NT2/D1 (cell line): Measurements from ENCODE around the gene GRIK1.

ENCODE experiments used
- DNase-seq: peaks from one replicate; pipeline ENCODE4 v3.0.0-alpha.2; 2011; ENCODE audit warnings: low read depth, low spot score
- H3K27me3 ChIP-seq: 2 replicates; pipeline ENCODE4 v1.6.0; 2011; ENCODE audit warnings: mild to moderate bottlenecking; ENCODE audit not compliant: insufficient read length, insufficient read depth
- H3K36me3 ChIP-seq: 2 replicates; pipeline ENCODE4 v1.6.1; 2011; ENCODE audit warnings: mild to moderate bottlenecking, low read length, mixed read lengths; ENCODE audit not compliant: insufficient read depth, insufficient read length
- H3K4me1 ChIP-seq: 2 replicates; pipeline ENCODE4 v1.5.1; 2011; ENCODE audit not compliant: insufficient read depth, insufficient read length
- H3K4me3 ChIP-seq: 2 replicates; pipeline ENCODE4 v1.5.1; 2011; ENCODE audit warnings: low read depth; ENCODE audit not compliant: insufficient read length
- H3K9ac ChIP-seq: 2 replicates; pipeline ENCODE4 v1.6.0; 2011; ENCODE audit warnings: low read depth; ENCODE audit not compliant: insufficient read length
- H3K9me3 ChIP-seq: 2 replicates; pipeline ENCODE4 v1.5.1; 2011; ENCODE audit warnings: mild to moderate bottlenecking, low read length; ENCODE audit not compliant: insufficient read depth
- SUZ12 ChIP-seq: IDR thresholded peaks from 2 replicates; pipeline ENCODE4 v1.6.1; 2011; ENCODE audit not compliant: insufficient read length, insufficient read depth; ENCODE audit errors: extremely low read depth
- YY1 ChIP-seq: IDR thresholded peaks from 2 replicates; pipeline ENCODE4 v1.6.1; 2011; ENCODE audit not compliant: insufficient read length, insufficient read depth
- ZNF274 ChIP-seq: IDR thresholded peaks from 2 replicates; pipeline ENCODE4 v1.6.1; 2011; ENCODE audit warnings: mild to moderate bottlenecking, low read depth, low read length

GRIK1 gene

GRCh38 chr21:29583424-29583924 is 356.3 kb downstream of the GRIK1 start:
- Histone ChIP-seq H3K4me3 (no peak overlapping the region), H3K4me1 (no peaks in the 10 kb centered on the region), H3K9ac (no peak overlapping the region), H3K36me3 (no peaks in the 10 kb centered on the region), H3K9me3 (no peaks in the 10 kb centered on the region), H3K27me3 (no peaks in the 10 kb centered on the region)
- TF ChIP-seq YY1 (no peak), ZNF274 (no peak), SUZ12 (no peak)
- no peak for DNase-seq

- no peak overlapping the region for H3K9ac ChIP-seq
- no peaks in the 10 kb centered on the region for H3K36me3 ChIP-seq
- no peak for DNase-seq
- no peaks in the 10 kb centered on the region for H3K4me1 ChIP-seq
- H3K27me3 ChIP-seq, result no peaks in the 10 kb centered on the region
- no peaks in the 10 kb centered on the region for H3K9me3 ChIP-seq
- H3K4me3 ChIP-seq, result no peak overlapping the region
- no peak for TF ChIP-seq SUZ12
- no peak for TF ChIP-seq YY1
- TF ChIP-seq ZNF274, result no peak
Measured at GRCh38 chr21:29582855-29583254, 356.9 kb downstream of the GRIK1 start.

DNA sequence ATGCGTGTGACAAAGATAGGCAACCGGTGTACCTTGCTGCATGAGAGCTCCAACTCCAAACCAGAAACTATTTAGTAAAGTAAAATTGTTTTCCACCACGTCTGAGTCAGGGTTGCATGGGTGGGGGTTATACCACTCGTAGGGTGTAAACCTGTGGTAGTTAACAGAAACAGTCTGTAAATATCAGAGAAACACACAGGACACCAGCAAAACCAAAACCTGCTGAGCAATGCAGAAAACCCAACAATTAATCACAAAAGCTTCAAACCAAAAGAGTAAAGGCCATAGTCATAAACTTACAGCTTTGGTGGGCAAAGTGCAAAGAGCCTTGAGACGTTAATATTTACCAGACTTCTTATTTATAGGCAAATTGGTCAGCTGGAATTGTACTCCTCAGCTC is 358.4 kb downstream of the GRIK1 start:
- Histone ChIP-seq H3K27me3 (no peaks in the 10 kb centered on the region), H3K9me3 (no peaks in the 10 kb centered on the region)
- TF ChIP-seq ZNF274, result no peak
- TF ChIP-seq YY1, result no peak
- TF ChIP-seq SUZ12, result no peak

GRCh38 chr21:29580732-29581285 is 359.0 kb downstream of the GRIK1 start:
- Histone ChIP-seq H3K27me3 (no peaks in the 10 kb centered on the region), H3K9me3 (no peaks in the 10 kb centered on the region), H3K36me3 (no peaks in the 10 kb centered on the region), H3K4me1 (no peaks in the 10 kb centered on the region), H3K4me3 (no peak overlapping the region), H3K9ac (no peak overlapping the region)
- no peak for DNase-seq
- TF ChIP-seq ZNF274 (no peak), SUZ12 (no peak), YY1 (no peak)

More for the DNA sequence above, 358.4 kb downstream of the GRIK1 start:
- Histone ChIP-seq H3K4me1 (no peaks in the 10 kb centered on the region), H3K9ac (no peak overlapping the region), H3K4me3 (no peak overlapping the region), H3K36me3 (no peaks in the 10 kb centered on the region)
- DNase-seq, result no peak

DNA sequence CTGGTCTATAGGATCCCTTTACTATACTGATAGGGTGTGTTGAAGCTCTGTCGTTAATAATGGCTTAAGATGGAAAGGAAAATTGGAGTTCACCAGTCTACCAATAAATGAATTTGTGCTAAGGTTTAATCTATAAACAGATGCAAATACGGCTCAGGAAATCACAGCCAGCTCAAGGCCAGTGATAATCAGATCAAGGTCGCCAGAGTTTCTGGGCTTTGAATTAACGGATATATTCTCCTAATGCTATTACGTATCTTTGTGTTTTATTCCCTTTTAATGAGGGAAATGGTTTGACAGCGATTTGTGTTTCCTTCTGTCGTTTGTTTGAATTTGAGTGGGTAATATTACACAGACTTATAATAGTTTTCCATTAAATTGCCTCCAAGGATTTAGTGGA is 361.5 kb downstream of the GRIK1 start:
- Histone ChIP-seq H3K4me3 (no peak overlapping the region), H3K27me3 (no peaks in the 10 kb centered on the region), H3K36me3 (no peaks in the 10 kb centered on the region), H3K4me1 (no peaks in the 10 kb centered on the region), H3K9me3 (no peaks in the 10 kb centered on the region), H3K9ac (no peak overlapping the region)
- TF ChIP-seq ZNF274 (no peak), YY1 (no peak), SUZ12 (no peak)
- no peak for DNase-seq

- DNase-seq, result no peak
Measured at GRCh38 chr21:29571949-29572348, 367.8 kb downstream of the GRIK1 start.

GRCh38 chr21:29568020-29568697 is 371.6 kb downstream of the GRIK1 start:
- Histone ChIP-seq H3K9me3 (no peaks in the 10 kb centered on the region), H3K4me1 (no peaks in the 10 kb centered on the region), H3K9ac (no peak overlapping the region), H3K4me3 (no peak overlapping the region), H3K36me3 (no peaks in the 10 kb centered on the region), H3K27me3 (no peaks in the 10 kb centered on the region)
- no peak for DNase-seq
- TF ChIP-seq ZNF274, result no peak
- no peak for TF ChIP-seq YY1
- TF ChIP-seq SUZ12, result no peak

More at GRCh38 chr21:29571949-29572348, 367.8 kb downstream of the GRIK1 start:
- Histone ChIP-seq H3K4me1 (no peaks in the 10 kb centered on the region), H3K9ac (no peak overlapping the region), H3K4me3 (no peak overlapping the region), H3K27me3 (no peaks in the 10 kb centered on the region), H3K9me3 (no peaks in the 10 kb centered on the region), H3K36me3 (no peaks in the 10 kb centered on the region)
- TF ChIP-seq YY1 (no peak), ZNF274 (no peak), SUZ12 (no peak)
